GM21381 (cell line): ENCODE results near the gene ETFRF1.

ENCODE experiments used
- ATAC-seq: cut with Tn5 transposase; IDR thresholded peaks from one replicate; pipeline ENCODE4 v1.9.1; 2021; ENCODE audit warnings: mild to moderate bottlenecking, moderate library complexity; ENCODE audit not compliant: unreplicated experiment

ETFRF1 gene

GRCh38 chr12:25208554-25208953 lies 13.5 kb downstream of the ETFRF1 start:
- ATAC-seq: no peak

DNA sequence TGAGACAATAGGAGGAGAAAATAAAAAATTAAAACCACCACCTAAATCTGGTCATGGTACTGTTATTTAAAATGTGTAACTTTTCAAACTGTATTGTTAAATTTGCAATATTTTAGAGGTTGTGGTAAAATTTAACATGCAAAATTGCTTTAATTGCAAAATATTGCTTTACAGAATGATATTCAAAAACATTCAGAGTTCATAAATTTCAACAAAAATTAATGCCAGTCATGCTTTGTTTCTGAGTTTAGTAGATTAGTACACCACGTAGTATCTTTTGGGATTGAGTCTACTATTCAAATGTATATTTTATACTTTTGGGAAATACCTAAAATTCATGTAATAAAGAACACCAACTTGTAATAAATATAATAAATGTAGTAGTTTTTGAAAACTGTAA lies 18.3 kb downstream of the ETFRF1 start:
- ATAC-seq: no peak

DNA sequence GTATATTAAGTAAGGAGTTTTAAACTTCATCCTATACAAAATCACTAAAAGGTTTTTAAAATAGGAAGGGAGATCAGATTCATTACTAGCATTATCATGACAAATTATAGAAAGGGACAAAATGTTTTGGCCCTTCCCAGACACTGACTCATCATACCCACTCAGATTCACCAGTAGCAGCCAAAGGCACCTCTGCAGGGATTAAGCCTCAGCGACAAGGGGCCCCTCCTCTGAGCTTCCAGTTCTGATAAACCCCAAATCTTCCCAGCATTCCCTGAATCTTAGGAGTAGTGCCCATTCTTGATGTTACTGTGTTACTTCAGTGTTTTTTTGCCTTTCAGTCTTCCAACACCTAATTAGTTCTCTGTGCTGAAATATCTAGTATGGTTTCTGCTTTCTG lies 41.2 kb downstream of the ETFRF1 start:
- no peak for ATAC-seq

- ATAC-seq: no peak
Observed at GRCh38 chr12:25236626-25237025, 41.6 kb downstream of the ETFRF1 start.

- peak; percentile 58 for ATAC-seq
Observed at GRCh38 chr12:25241167-25242020, 46.4 kb downstream of the ETFRF1 start.

GRCh38 chr12:25242981-25243679 lies 48.1 kb downstream of the ETFRF1 start:
- ATAC-seq: no peak

DNA sequence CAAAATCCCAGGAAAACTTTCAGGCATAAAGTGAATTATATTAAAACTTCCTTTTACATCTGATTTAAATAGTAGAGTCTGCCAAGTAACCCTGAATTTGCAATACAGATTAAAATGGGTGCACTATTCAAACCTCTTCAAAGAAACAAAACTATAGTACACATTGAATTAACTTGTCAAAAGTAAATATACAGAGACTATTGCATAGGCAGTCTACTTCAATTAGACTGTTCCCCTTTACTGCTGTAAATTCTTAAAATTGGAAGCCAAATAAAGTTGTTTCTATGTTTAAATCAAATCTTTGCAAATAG lies 48.6 kb downstream of the ETFRF1 start:
- ATAC-seq: no peak

DNA sequence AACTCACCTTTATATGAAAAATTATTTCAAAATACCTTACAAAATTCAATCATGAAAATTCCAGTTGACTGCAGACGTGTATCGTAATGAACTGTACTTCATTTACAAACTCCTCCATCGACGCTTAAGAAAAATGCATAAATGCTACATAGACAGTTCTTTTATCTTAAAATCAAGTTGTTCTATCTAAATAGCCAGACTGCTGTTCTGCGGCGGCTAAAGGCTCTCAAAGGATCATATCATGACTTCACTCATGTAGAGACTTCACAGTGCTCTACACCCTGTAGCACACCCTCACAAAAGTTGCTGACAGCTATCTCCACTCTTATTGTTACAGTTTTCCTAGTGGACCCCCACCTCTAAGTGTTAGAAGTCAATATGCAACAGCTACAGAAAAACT lies 50.5 kb downstream of the ETFRF1 start:
- ATAC-seq: no peak

DNA sequence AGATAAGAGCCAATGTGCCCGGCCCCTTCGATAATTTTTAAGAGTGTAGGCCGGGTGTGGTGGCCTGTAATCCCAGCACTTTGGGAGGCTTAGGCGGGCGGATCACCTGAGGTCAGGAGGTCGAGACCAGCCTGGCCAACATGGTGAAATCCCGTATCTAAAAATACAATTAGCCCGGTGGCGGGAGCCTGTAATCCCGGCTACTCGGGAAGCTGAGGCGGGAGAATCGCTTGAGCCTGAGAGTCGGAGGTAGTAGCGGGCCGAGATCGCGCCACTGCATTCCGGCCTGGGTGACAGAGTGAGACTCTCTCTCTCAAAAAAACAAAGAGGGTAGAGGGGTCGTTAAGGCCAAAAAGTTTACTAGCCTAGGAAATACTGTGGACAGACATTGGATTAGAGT lies 53.1 kb downstream of the ETFRF1 start:
- no peak for ATAC-seq

DNA sequence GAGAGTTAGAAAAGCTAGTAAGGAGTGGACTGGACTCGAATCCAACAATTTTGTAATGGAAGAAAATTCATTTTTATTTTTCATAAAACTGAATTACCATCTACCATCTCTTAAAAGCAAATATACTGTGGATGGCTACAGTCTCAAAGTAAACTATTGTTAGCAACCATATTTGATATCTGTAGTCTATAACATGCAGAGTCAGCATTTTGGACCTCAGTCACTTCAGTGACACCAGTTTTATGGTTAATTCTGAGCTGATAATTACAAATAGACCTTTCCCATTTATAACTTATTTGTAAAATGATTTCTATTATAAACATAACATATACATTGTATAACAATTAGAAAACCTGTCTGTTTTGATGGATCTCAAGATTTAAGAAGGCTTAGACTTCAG lies 53.7 kb downstream of the ETFRF1 start:
- ATAC-seq: no peak

DNA sequence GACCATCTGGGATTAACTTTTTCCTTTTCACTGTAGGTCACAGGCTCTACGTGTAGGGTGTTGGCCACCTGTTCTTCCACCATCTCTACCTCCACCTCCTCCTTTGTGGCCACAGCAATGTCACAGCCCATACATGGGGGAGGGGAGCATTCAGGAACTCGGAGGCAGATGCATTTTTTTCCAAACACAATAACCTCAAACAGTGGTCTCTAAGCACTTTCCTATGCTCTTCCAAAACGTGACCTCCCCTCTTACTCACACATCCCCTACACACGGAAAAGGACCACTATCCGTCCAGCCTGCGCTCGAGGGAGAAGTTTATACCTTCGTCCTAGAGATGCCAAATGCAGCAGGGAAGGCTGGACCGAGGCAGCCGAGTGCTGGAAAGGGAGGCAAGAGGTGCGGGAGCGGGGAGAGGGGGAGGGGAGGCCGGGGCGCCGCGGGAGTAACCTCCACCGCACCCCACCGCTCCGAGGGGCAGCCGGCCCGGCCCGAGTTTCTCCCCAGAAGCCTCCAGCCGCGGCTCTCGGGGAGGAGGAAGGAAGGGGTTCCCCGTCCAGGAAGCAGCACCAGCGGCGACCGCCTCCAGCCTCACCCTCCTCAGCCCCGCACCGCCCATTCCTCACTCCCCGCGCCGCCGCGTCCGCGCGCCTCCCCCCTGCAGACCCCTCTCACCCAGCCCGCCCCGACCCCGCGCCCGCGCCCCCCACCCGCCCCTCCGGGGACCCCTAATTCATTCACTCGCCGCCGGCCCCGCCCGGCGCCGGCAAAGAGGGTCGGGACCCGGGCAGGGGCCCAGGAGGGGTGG lies 55.1 kb downstream of the ETFRF1 start:
- ATAC-seq: peak; percentile 34

DNA sequence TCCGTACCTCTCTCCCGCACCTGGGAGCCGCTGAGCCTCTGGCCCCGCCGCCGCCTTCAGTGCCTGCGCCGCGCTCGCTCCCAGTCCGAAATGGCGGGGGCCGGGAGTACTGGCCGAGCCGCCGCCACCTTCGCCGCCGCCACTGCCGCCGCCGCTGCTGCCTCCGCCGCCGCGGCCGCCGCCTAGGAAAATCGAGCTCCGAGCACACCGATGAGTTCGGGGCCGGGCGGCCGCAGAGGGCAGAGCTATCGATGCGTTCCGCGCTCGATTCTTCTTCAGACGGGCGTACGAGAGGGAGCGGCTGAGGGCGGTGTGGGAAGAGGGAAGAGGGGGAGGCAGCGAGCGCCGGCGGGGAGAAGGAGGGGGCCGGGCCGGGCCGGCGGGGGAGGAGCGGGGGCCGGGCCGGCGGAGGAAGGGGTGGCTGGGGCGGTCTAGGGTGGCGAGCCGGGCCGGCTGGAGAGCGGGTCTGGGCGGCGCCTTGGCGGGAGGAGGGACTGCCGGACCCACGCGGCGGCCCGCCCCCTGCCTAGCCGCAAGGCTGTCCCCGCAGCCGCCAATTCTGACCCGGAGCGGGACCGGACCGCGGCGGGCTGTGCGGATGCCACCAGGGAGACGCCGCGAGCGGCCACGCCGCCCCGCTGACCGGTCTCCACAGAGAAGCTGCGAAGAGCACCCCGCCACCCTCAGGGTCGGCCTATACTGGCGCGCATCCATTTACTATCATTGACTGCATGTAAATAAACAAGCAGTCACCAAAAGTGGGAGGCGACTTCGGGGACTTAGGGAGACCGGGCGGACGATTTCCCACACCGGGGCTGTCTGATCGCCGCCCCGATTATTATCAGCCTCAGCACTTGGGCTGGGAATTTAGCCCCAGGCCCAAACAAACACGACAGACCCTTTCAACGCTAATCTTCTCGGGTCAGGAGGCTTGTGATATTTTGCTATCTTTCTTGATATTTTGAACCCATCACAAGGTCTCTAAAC lies 56.0 kb downstream of the ETFRF1 start, which contains the start of gene KRAS:
Gene KRAS (minus strand): TSS at position 186 of the 987 bp plus-strand sequence.
- peak; percentile 74 for ATAC-seq

- no peak for ATAC-seq
Observed at GRCh38 chr12:25251769-25252168, 56.7 kb downstream of the ETFRF1 start.

DNA sequence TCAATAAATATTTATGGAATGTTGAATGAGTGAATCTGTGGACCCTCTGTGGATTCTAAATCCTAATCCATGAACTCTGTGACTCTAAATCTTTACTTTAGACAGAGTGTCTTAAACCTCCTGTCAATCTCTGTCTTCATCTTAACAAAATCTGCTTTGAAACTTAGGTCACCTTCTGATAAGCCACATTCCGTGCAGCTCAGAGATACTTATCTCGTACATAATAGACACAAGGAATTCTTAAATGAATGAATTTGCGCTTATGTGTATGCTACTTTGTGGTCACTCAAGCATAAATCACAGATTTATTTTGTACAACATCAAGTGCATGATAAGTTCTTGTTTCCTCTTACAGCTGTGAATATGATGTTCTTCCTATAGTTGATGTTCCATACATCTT lies 57.9 kb downstream of the ETFRF1 start:
- ATAC-seq: no peak

- no peak for ATAC-seq
Observed at GRCh38 chr12:25253371-25254068, 58.5 kb downstream of the ETFRF1 start.

GRCh38 chr12:25254271-25254880 lies 59.3 kb downstream of the ETFRF1 start:
- no peak for ATAC-seq
